A549 (cell line): Measurements from ENCODE around the gene KCNQ1. TPM values are rescaled to one million over a fixed set of nuclear protein-coding genes. Genes with fewer than 3 reads are reported as not detected.
A peak's percentile ranks its signal among the peaks of the same experiment; 100 is the strongest.

ENCODE experiments used
- ATAC-seq, 2 experiments: fragments of 200-7000 bp in 1 of 2; fragments of >200 bp in 1 of 2; cut with Nextera tagmentation in 1 of 2; cut with Tn5 transposase in 1 of 2; 3 replicates each; pipeline versions ENCODE4 v1.8.0 to v1.9.1; 2018 to 2020; ENCODE audit warnings: mild to moderate bottlenecking in 1 of 2, moderate library complexity in 1 of 2
- CTCF ChIA-PET: fragments of 300-600 bp; sonication (Branson Sonifier 250); formaldehyde crosslinking; extraction: SDS; loops from one replicate; lab custom pipeline; 2021; ENCODE audit warnings: antibody characterized with exemption, inconsistent platforms; lab: Yijun Ruan, JAX
- POLR2A ChIA-PET: fragments of 350-600 bp; formaldehyde crosslinking; extraction: SDS; loops from one replicate; lab custom pipeline; 2021; ENCODE audit warnings: antibody characterized with exemption, inconsistent platforms; lab: Yijun Ruan, JAX
- DNase-seq, 2 experiments: peaks; one replicate each; pipeline versions ENCODE4 v3.0.0 to v3.0.0-alpha.2; 2011 to 2016; ENCODE audit warnings: low read depth in 1 of 2, low spot score in 1 of 2
- FAIRE-seq: peaks from 2 replicates; lab custom pipeline; 2011; peaks lifted over from hg19 to GRCh38; lab: Jason Lieb, UNC
- H3K27ac ChIP-seq, 2 experiments: fragments of >200 bp; sonication (Bioruptor Twin); formaldehyde crosslinking; 3 replicates each; pipeline ENCODE4 v1.5.1; 2016 to 2017
- H3K4me1 ChIP-seq: fragments of >200 bp; sonication (Bioruptor Twin); formaldehyde crosslinking; 3 replicates; pipeline ENCODE4 v1.6.1; 2016
- H3K4me2 ChIP-seq: fragments of >200 bp; sonication (Bioruptor Twin); formaldehyde crosslinking; 3 replicates; pipeline ENCODE4 v1.6.1; 2016
- H3K4me3 ChIP-seq: fragments of >200 bp; sonication (Bioruptor Twin); formaldehyde crosslinking; 3 replicates; pipeline ENCODE4 v1.5.1; 2016
- H3K9me3 ChIP-seq: fragments of >200 bp; sonication (Bioruptor Twin); formaldehyde crosslinking; 3 replicates; pipeline ENCODE4 v1.6.1; 2016
- CBX2 ChIP-seq: fragments of 200-600 bp; sonication (generic); IDR thresholded peaks from 2 replicates; pipeline ENCODE4 v1.6.1; 2016; ENCODE audit warnings: low read depth, mild to moderate bottlenecking, borderline replicate concordance
- CBX8 ChIP-seq: fragments of 200-600 bp; sonication (generic); IDR thresholded peaks from 2 replicates; pipeline ENCODE4 v1.6.1; 2016
- E2F6 ChIP-seq: IDR thresholded peaks from 2 replicates; pipeline ENCODE4 v1.6.1; 2012; ENCODE audit warnings: low read depth, borderline replicate concordance
- EHF ChIP-seq: fragments of 250-450 bp; sonication (Bioruptor Pico); IDR thresholded peaks from 2 replicates; pipeline ENCODE4 v1.5.0; 2020; ENCODE audit warnings: mild to moderate bottlenecking
- EHMT2 ChIP-seq: fragments of 200-600 bp; sonication (generic); IDR thresholded peaks from 2 replicates; pipeline ENCODE4 v1.6.1; 2016; ENCODE audit warnings: antibody characterized with exemption, low read depth, mild to moderate bottlenecking, moderate library complexity
- ESRRA ChIP-seq: fragments of 150-350 bp; IDR thresholded peaks from 2 replicates; pipeline ENCODE4 v1.6.1; 2014; ENCODE audit warnings: mild to moderate bottlenecking, low read length, borderline replicate concordance
- FOXS1 ChIP-seq: fragments of 250-450 bp; sonication (Bioruptor Pico); IDR thresholded peaks from 2 replicates; pipeline ENCODE4 v1.5.0; 2020; ENCODE audit warnings: mild to moderate bottlenecking, moderate library complexity
- HMGXB4 ChIP-seq: fragments of 250-450 bp; sonication (Bioruptor Pico); IDR thresholded peaks from 2 replicates; pipeline ENCODE4 v1.5.0; 2021; ENCODE audit warnings: mild to moderate bottlenecking, moderate library complexity, borderline replicate concordance
- HOXA7 ChIP-seq: fragments of 250-450 bp; sonication (Bioruptor Pico); IDR thresholded peaks from 2 replicates; pipeline ENCODE4 v1.5.0; 2020; ENCODE audit warnings: mild to moderate bottlenecking, moderate library complexity
- JUNB ChIP-seq: fragments of >200 bp; sonication (Bioruptor Twin); formaldehyde crosslinking; IDR thresholded peaks from 2 replicates; pipeline ENCODE4 v1.6.1; 2016
- MAZ ChIP-seq: fragments of 150-350 bp; IDR thresholded peaks from 2 replicates; pipeline ENCODE4 v1.6.1; 2014; ENCODE audit warnings: antibody characterized with exemption, low read depth, low read length, borderline replicate concordance
- NPAS2 ChIP-seq: fragments of 250-450 bp; sonication (Bioruptor Pico); IDR thresholded peaks from 2 replicates; pipeline ENCODE4 v1.8.0; 2022; ENCODE audit warnings: mild to moderate bottlenecking, moderate library complexity, borderline replicate concordance
- RAD21 ChIP-seq, 2 experiments: fragments of >200 bp in 1 of 2; sonication (Bioruptor Twin) in 1 of 2; formaldehyde crosslinking in 1 of 2; IDR thresholded peaks in 1 of 2; conservative IDR thresholded peaks in 1 of 2; 2 replicates in 1 of 2; 3 replicates in 1 of 2; pipeline ENCODE4 v1.6.1; 2012 to 2018; ENCODE audit warnings: inconsistent platforms in 1 of 2
- RARB ChIP-seq: fragments of 250-450 bp; sonication (Bioruptor Pico); IDR thresholded peaks from 2 replicates; pipeline ENCODE4 v1.8.0; 2021; ENCODE audit warnings: mild to moderate bottlenecking, moderate library complexity
- RFX5 ChIP-seq: fragments of 450-650 bp; IDR thresholded peaks from 2 replicates; pipeline ENCODE4 v1.7.1; 2014; ENCODE audit warnings: antibody characterized with exemption, mild to moderate bottlenecking, moderate library complexity
- RNF2 ChIP-seq: fragments of 200-600 bp; sonication (generic); IDR thresholded peaks from 2 replicates; pipeline ENCODE4 v1.6.1; 2016; ENCODE audit warnings: low read depth, mild to moderate bottlenecking, antibody characterized with exemption, moderate library complexity, borderline replicate concordance
- SMC3 ChIP-seq: fragments of >200 bp; sonication (Bioruptor Twin); formaldehyde crosslinking; IDR thresholded peaks from 3 replicates; pipeline ENCODE4 v1.6.1; 2018; ENCODE audit warnings: inconsistent platforms
- TP53 ChIP-seq: fragments of 250-450 bp; sonication (Bioruptor Pico); IDR thresholded peaks from 2 replicates; pipeline ENCODE4 v1.5.0; 2021; ENCODE audit warnings: mild to moderate bottlenecking, moderate library complexity
- ZNF302 ChIP-seq: fragments of 250-450 bp; sonication (Bioruptor Pico); IDR thresholded peaks from 2 replicates; pipeline ENCODE4 v1.9.0; 2021; ENCODE audit warnings: inconsistent platforms, mild to moderate bottlenecking, moderate library complexity
- ZSCAN20 ChIP-seq: fragments of 250-450 bp; sonication (Bioruptor Pico); IDR thresholded peaks from 2 replicates; pipeline ENCODE4 v1.8.0; 2022; ENCODE audit warnings: mild to moderate bottlenecking, moderate library complexity
- WGBS: methylation state at CpG from one replicate; pipeline ENCODE4 v1.1.6; 2017; ENCODE audit errors: missing lambda C conversion rate; 5-methylcytosine and 5-hydroxymethylcytosine counted together
- polyA plus RNA-seq, 4 experiments: library from polyadenylated mRNA; depleted of rRNA in 3 of 4; stranded (reverse); fragments of >200 nt; fragmentation: RNase III in 1 of 4; extraction: RNeasy Plus Mini Kit Qiagen cat#74134 plus additional on column Dnase treatment in 1 of 4; gene quantifications; 2 replicates in 3 of 4; 3 replicates in 1 of 4; pipeline ENCODE4 v1.2.3, GENCODE V29; 2011 to 2017
- TF ChIP-seq, protein P1 (sequence below): IDR thresholded peaks from 2 replicates; pipeline ENCODE4 v1.6.1; 2012
- TF ChIP-seq, protein P2 (sequence below): fragments of >200 bp; sonication (Bioruptor Twin); formaldehyde crosslinking; IDR thresholded peaks from 2 replicates; pipeline ENCODE4 v1.6.1; 2016

The KCNQ1 gene
- polyA plus RNA-seq, 2 of the 4 experiments (the other 2 are of a cell fraction), result 0.14 to 0.17 TPM

DNA sequence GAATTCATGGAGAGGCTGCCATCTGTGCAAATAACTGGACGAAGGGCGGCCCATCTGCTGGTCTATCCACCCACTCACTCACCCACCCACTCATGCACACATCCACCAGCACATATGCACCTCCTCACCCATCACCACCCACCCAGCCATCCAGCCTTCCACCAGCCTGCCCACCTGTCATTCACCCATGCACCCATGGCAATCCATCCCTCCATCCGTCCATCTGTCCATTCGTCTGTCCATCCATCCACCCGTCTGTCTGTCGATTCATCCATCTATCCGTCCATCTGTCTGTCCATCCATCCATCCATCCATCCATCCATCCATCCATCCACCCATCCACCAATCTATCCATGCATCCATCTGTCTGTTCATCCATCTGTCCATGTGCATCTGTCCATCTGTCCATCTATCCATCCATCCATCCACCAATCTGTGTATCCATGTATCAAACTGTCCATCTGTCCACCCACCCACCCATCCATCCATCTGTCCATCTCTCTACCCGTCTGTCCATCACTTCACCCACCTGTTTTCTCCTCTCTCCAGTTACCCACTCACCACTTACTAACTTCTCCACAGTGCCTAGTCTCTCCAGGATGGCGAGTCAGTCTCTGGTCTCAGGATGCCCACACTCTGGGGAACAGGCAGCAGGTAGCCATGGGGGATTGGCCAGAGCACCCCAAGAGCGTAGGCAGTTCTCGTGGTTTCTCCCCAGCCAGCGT lies 9.4 kb upstream of the KCNQ1 start:
- Histone ChIP-seq H3K4me3 (no peak overlapping the region), H3K9me3 (no peaks in the 10 kb centered on the region; the same call in 2 of the 3 replicates), H3K4me1 (no peaks in the 10 kb centered on the region), H3K4me2 (no peak overlapping the region), H3K27ac (no peak overlapping the region)
- FAIRE-seq, result no peak
- no peak for DNase-seq
- 18% methylated on average over 12 of the region's 12 CpGs for WGBS
- POLR2A ChIA-PET, result no interaction called here
- CTCF ChIA-PET, result interaction anchor here (0.6 to 6.6 kb wide), 4 partner anchors 15 to 456 kb away, joined by 3 to 49 read pairs (median 9); no protein-coding TSS in a partner anchor
- no peak for ATAC-seq
- TF ChIP-seq CBX2 (no peak), ZSCAN20 (CRISPR knock-in tag) (no peak), HMGXB4 (CRISPR knock-in tag) (no peak)

DNA sequence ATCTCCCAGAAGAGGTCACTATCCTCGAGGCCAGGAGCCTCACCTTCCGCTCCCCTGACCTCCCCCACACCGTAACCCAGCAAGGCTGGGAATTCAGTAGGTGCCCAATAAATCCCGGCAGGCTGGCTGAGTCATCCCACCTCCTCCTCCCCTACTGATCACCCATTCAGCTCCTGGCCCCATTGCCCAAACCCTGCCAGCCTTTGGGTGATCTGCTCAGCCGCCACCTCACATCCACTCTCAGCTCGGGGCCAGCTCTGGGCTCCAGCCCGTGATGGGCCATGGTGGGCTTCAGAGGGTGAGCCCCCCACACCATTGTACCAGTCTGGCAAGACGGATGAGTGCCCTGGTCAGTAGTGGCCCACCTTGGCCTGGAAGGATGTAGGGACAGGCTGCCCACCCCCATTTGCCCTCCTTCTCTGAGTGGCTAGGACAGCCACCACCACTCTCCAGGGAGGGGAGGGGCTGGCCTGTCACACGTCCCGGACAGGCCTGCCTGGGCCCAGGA lies 8.7 kb upstream of the KCNQ1 start:
- Histone ChIP-seq H3K4me1 (no peaks in the 10 kb centered on the region), H3K4me2 (no peak overlapping the region)
- TF ChIP-seq SMC3 (no peak), MAZ (no peak), RARB (CRISPR knock-in tag) (no peak), TP53 (CRISPR knock-in tag) (no peak), RNF2 (no peak), JUNB (no peak), ZNF302 (CRISPR knock-in tag) (no peak), FOXS1 (no peak)
- TF ChIP-seq, protein P1, sequence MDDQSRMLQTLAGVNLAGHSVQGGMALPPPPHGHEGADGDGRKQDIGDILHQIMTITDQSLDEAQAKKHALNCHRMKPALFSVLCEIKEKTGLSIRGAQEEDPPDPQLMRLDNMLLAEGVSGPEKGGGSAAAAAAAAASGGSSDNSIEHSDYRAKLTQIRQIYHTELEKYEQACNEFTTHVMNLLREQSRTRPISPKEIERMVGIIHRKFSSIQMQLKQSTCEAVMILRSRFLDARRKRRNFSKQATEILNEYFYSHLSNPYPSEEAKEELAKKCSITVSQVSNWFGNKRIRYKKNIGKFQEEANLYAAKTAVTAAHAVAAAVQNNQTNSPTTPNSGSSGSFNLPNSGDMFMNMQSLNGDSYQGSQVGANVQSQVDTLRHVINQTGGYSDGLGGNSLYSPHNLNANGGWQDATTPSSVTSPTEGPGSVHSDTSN, result no peak
- TF ChIP-seq, all 56 proteins: peak for 0
- DNase-seq (no peak), FAIRE-seq (no peak), ATAC-seq (no peak)
- no peak overlapping the region for H3K4me3 ChIP-seq
- H3K9me3 ChIP-seq, result no peaks in the 10 kb centered on the region; the same call in 2 of the 3 replicates
- ChIA-PET CTCF (interaction anchor here (0.6 to 6.6 kb wide), 6 partner anchors 13 to 455 kb away, joined by 3 to 49 read pairs (median 4); no protein-coding TSS in a partner anchor), POLR2A (no interaction called here)
- WGBS, result 27% methylated on average over 7 of the region's 10 CpGs
- H3K27ac ChIP-seq, result no peak overlapping the region

- CTCF ChIA-PET, result interaction anchor here (0.7 to 6.6 kb wide), 6 partner anchors 10 to 455 kb away, joined by 3 to 49 read pairs (median 4); no protein-coding TSS in a partner anchor
- POLR2A ChIA-PET, result no interaction called here
Measured at GRCh38 chr11:2436521-2437031, 8.2 kb upstream of the KCNQ1 start.

More at GRCh38 chr11:2436521-2437031, 8.2 kb upstream of the KCNQ1 start:
- Histone ChIP-seq H3K4me1 (no peaks in the 10 kb centered on the region), H3K4me2 (no peak overlapping the region), H3K9me3 (no peaks in the 10 kb centered on the region; the same call in 2 of the 3 replicates), H3K4me3 (no peak overlapping the region), H3K27ac (no peak overlapping the region)
- WGBS, result 57% methylated on average over 9 of the region's 13 CpGs
- no peak for TF ChIP-seq RFX5
- TF ChIP-seq, protein P2, sequence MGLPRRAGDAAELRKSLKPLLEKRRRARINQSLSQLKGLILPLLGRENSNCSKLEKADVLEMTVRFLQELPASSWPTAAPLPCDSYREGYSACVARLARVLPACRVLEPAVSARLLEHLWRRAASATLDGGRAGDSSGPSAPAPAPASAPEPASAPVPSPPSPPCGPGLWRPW, result no peak
- no peak for TF ChIP-seq E2F6
- no peak for TF ChIP-seq EHMT2
- no peak for TF ChIP-seq NPAS2 (CRISPR knock-in tag)
- TF ChIP-seq RAD21 (conservative IDR thresholded peaks at IDR 0.05 in 1 of 2, IDR thresholded peaks at IDR 0.05 in 1 of 2), result no peak
- TF ChIP-seq HOXA7 (CRISPR knock-in tag), result no peak
- TF ChIP-seq RNF2, result no peak
- TF ChIP-seq CBX8, result no peak
- TF ChIP-seq JUNB, result no peak
- TF ChIP-seq EHF (CRISPR knock-in tag), result no peak
- TF ChIP-seq ESRRA, result no peak
- ATAC-seq, result 0 out of 6 replicates have a peak, but pooled peaks of 1 of the 2 experiments have one; percentile 17
- no peak for FAIRE-seq
- DNase-seq, result no peak
